HepG2 (cell line): ENCODE measurements around the gene RAD9A. TPM values are rescaled to one million over a fixed set of nuclear protein-coding genes. Genes with fewer than 3 reads are reported as not detected.

Source experiments
- BRF2 ChIP-seq: sonication (generic); formaldehyde crosslinking; IDR thresholded peaks from 2 replicates; pipeline ENCODE4 v1.8.1; 2022; ENCODE audit warnings: mild to moderate bottlenecking, missing genetic modification reagents
- ELF1 ChIP-seq: sonication (generic); formaldehyde crosslinking; IDR thresholded peaks from 2 replicates; pipeline ENCODE4 v1.4.0; 2020; ENCODE audit warnings: missing genetic modification reagents
- EZH2 ChIP-seq: conservative IDR thresholded peaks from 2 replicates; pipeline ENCODE4 v1.6.1; 2012; ENCODE audit warnings: mild to moderate bottlenecking, low read depth, low read length, moderate library complexity
- KLF12 ChIP-seq: sonication (generic); formaldehyde crosslinking; IDR thresholded peaks from 2 replicates; pipeline ENCODE4 v1.4.0; 2020; ENCODE audit warnings: missing genetic modification reagents, borderline replicate concordance
- SIX4 ChIP-seq: sonication (generic); formaldehyde crosslinking; IDR thresholded peaks from 2 replicates; pipeline ENCODE4 v1.4.0; 2020; ENCODE audit warnings: missing genetic modification reagents
- SNAI1 ChIP-seq: sonication (generic); formaldehyde crosslinking; IDR thresholded peaks from 2 replicates; pipeline ENCODE4 v1.5.0; 2020; ENCODE audit warnings: mild to moderate bottlenecking, missing genetic modification reagents, borderline replicate concordance
- ZBTB39 ChIP-seq: sonication (generic); formaldehyde crosslinking; IDR thresholded peaks from 2 replicates; pipeline ENCODE4 v1.5.0; 2020; ENCODE audit warnings: missing genetic modification reagents
- ZBTB43 ChIP-seq: sonication (generic); formaldehyde crosslinking; conservative IDR thresholded peaks from 2 replicates; pipeline ENCODE4 v1.4.0; 2020; ENCODE audit warnings: missing genetic modification reagents
- ZBTB8A ChIP-seq: sonication (generic); formaldehyde crosslinking; IDR thresholded peaks from 2 replicates; pipeline ENCODE4 v1.4.0; 2020; ENCODE audit warnings: mild to moderate bottlenecking, low read depth, missing genetic modification reagents, borderline replicate concordance
- ZKSCAN1 ChIP-seq: fragments of 150-350 bp; IDR thresholded peaks from 2 replicates; pipeline ENCODE4 v1.6.1; 2014; ENCODE audit warnings: low read length
- ZNF335 ChIP-seq: sonication (generic); formaldehyde crosslinking; IDR thresholded peaks from 2 replicates; pipeline ENCODE4 v1.4.0; 2020; ENCODE audit warnings: missing genetic modification reagents
- ZNF33B ChIP-seq: sonication (generic); formaldehyde crosslinking; IDR thresholded peaks from 2 replicates; pipeline ENCODE4 v1.5.1; 2020; ENCODE audit warnings: mild to moderate bottlenecking, missing genetic modification reagents
- ZNF597 ChIP-seq: sonication (generic); formaldehyde crosslinking; IDR thresholded peaks from 2 replicates; pipeline ENCODE4 v1.5.0; 2020; ENCODE audit warnings: missing genetic modification reagents
- ZNF737 ChIP-seq: sonication (generic); formaldehyde crosslinking; IDR thresholded peaks from 2 replicates; pipeline ENCODE4 v1.5.0; 2020; ENCODE audit warnings: missing genetic modification reagents, mild to moderate bottlenecking, borderline replicate concordance
- ZNF776 ChIP-seq: sonication (generic); formaldehyde crosslinking; IDR thresholded peaks from 2 replicates; pipeline ENCODE4 v1.4.0; 2020; ENCODE audit warnings: mild to moderate bottlenecking, missing genetic modification reagents
- polyA plus RNA-seq, 8 experiments: library from polyadenylated mRNA; depleted of rRNA in 3 of 8; stranded (reverse) in 7 of 8; unstranded in 1 of 8; fragments of >200 nt; fragmentation: Illumina TruSeq in 4 of 8; extraction: Trizol in 4 of 8; gene quantifications; 2 replicates each; pipeline versions ENCODE4 v1.2.1 to v1.2.3, GENCODE V29; 2011 to 2016; ENCODE audit warnings: low read depth in 4 of 8, missing spikeins in 1 of 8, mixed read lengths in 1 of 8; ENCODE audit not compliant: insufficient read depth in 1 of 8
- total RNA-seq, 5 experiments: library from RNA; depleted of rRNA; stranded (reverse); fragments of >200 nt; fragmentation: Illumina TruSeq; extraction: Trizol; gene quantifications; 2 replicates each; pipeline ENCODE4 v1.2.3, GENCODE V29; 2016; ENCODE audit warnings: low read depth in 1 of 5
- TF ChIP-seq, protein P1 (sequence below): sonication (generic); formaldehyde crosslinking; IDR thresholded peaks from 2 replicates; pipeline ENCODE4 v1.9.0; 2022; ENCODE audit warnings: low read depth, missing genetic modification reagents

Gene RAD9A
- total and polyA plus RNA-seq, 2 of the 13 experiments (the other 11 are each of a cell fraction or from before 2014, with no cell fraction given) = 10.1 to 15.7 TPM

- TF ChIP-seq ZBTB43 = no peak; the same call in 1 of the 2 replicates
- TF ChIP-seq, protein P1, sequence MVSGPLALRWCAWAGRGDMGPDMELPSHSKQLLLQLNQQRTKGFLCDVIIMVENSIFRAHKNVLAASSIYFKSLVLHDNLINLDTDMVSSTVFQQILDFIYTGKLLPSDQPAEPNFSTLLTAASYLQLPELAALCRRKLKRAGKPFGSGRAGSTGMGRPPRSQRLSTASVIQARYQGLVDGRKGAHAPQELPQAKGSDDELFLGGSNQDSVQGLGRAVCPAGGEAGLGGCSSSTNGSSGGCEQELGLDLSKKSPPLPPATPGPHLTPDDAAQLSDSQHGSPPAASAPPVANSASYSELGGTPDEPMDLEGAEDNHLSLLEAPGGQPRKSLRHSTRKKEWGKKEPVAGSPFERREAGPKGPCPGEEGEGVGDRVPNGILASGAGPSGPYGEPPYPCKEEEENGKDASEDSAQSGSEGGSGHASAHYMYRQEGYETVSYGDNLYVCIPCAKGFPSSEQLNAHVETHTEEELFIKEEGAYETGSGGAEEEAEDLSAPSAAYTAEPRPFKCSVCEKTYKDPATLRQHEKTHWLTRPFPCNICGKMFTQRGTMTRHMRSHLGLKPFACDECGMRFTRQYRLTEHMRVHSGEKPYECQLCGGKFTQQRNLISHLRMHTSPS (CRISPR knock-in tag) = peak; percentile 30; the same call in 1 of the 2 replicates
- no peak for TF ChIP-seq ZBTB8A (CRISPR knock-in tag)
- TF ChIP-seq ELF1 (CRISPR knock-in tag) = peak; percentile 45; the same call in 1 of the 2 replicates
- TF ChIP-seq ZNF737 (CRISPR knock-in tag) = 0 out of 2 replicates have a peak, but pooled peaks have one; percentile 15
- no peak for TF ChIP-seq ZKSCAN1
- 0 out of 2 replicates have a peak, but pooled peaks have one; percentile 22 for TF ChIP-seq SIX4 (CRISPR knock-in tag)
- 0 out of 2 replicates have a peak, but pooled peaks have one; percentile 31 for TF ChIP-seq SNAI1 (CRISPR knock-in tag)
- TF ChIP-seq ZNF335 (CRISPR knock-in tag) = 0 out of 2 replicates have a peak, but pooled peaks have one; percentile 19
- TF ChIP-seq EZH2 = no peak
- TF ChIP-seq ZNF33B (CRISPR knock-in tag) = peak; percentile 97; the same call in 1 of the 2 replicates
- no peak for TF ChIP-seq ZBTB39 (CRISPR knock-in tag)
- peak; percentile 98 for TF ChIP-seq ZNF776 (CRISPR knock-in tag)
- TF ChIP-seq ZNF597 (CRISPR knock-in tag) = no peak
- TF ChIP-seq BRF2 = peak; percentile 87
- TF ChIP-seq KLF12 (CRISPR knock-in tag) = peak; percentile 79; the same call in 1 of the 2 replicates
Observed at GRCh38 chr11:67391304-67392182, at the start of gene RAD9A (continued).
